PFSK-1 (cell line): ENCODE data around the gene UBR7.

Source experiments
- FOXP2 ChIP-seq: optimal IDR thresholded peaks from 2 replicates; pipeline ENCODE3; 2011; ENCODE audit warnings: borderline replicate concordance, control low read depth, inconsistent platforms; ENCODE audit not compliant: insufficient read depth; ENCODE audit errors: extremely low read length, extremely low read depth
- POLR2AphosphoS5 ChIP-seq: IDR thresholded peaks from 2 replicates; pipeline ENCODE4 v1.6.1; 2012; ENCODE audit warnings: low read depth, mild to moderate bottlenecking, control low read depth, low read length, moderate library complexity
- REST ChIP-seq, 2 experiments: IDR thresholded peaks; 2 replicates each; pipeline versions ENCODE4 v1.6.1 to v1.8.0; 2011 to 2012; ENCODE audit warnings: low read depth in 2 of 2, low read length in 2 of 2, control low read depth in 1 of 2, inconsistent platforms in 1 of 2, mild to moderate bottlenecking in 1 of 2, moderate library complexity in 1 of 2; ENCODE audit not compliant: insufficient read depth in 1 of 2
- SIN3A ChIP-seq: IDR thresholded peaks from 2 replicates; pipeline ENCODE4 v1.6.1; 2012; ENCODE audit warnings: mild to moderate bottlenecking, low read length, moderate library complexity, borderline replicate concordance; ENCODE audit not compliant: insufficient read depth
- TAF1 ChIP-seq: IDR thresholded peaks from 2 replicates; pipeline ENCODE4 v1.6.1; 2012; ENCODE audit warnings: low read length, control low read depth, borderline replicate concordance; ENCODE audit not compliant: insufficient read depth

The UBR7 gene

GRCh38 chr14:93212432-93212831, 5.4 kb downstream of the UBR7 start:
- TF ChIP-seq REST (IDR thresholded peaks at IDR 0.05; ENCODE audit: insufficient read depth in 1 of 2, low read depth in 2 of 2, low read length in 2 of 2) (no peak), SIN3A (no peak), TAF1 (no peak), POLR2AphosphoS5 (no peak), FOXP2 (no peak)

DNA sequence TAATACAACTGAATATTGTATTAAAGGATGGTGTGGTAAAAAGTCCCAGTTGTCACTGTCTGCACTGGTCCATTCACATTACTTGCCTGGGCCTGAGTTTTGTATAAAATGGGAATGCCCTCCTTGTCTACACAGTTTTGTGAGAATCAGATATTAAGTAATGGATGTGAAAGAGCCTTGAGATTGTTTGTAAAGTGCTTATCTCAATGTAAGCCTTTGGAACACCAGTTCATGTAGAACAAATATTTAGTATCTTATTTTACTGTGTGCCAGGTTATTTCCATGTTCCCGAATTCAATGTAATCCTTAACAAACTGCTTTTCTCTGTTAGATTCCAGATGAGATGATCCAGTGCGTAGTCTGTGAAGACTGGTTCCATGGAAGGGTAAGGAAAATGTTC, 7.5 kb downstream of the UBR7 start:
- no peak for TF ChIP-seq FOXP2
- TF ChIP-seq TAF1: no peak
- no peak for TF ChIP-seq POLR2AphosphoS5
- TF ChIP-seq SIN3A: no peak
- no peak for TF ChIP-seq REST (IDR thresholded peaks at IDR 0.05; ENCODE audit: insufficient read depth in 1 of 2, low read depth in 2 of 2, low read length in 2 of 2)

GRCh38 chr14:93219103-93219726, 12.2 kb downstream of the UBR7 start:
- TF ChIP-seq SIN3A (no peak), FOXP2 (no peak), POLR2AphosphoS5 (no peak), REST (IDR thresholded peaks at IDR 0.05; ENCODE audit: insufficient read depth in 1 of 2, low read depth in 2 of 2, low read length in 2 of 2) (no peak), TAF1 (no peak)

DNA sequence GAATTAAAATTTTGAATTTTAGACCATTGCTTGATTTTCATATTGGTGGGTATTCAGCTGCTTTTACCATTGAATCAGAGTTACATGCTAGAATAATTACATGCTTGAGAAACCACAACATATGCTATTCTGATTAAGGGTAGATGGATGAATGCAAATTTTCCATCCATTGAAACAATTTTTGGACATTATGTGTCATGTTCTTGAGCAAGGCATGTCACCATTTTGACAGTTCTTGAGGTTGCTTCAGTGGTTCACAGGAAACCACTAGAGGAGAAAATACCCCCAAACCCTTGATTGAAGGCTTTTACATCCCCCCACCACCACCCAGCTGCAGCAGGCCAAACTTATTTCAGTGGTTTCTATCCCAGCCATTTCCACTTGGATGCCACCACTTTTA, 13.5 kb downstream of the UBR7 start:
- TF ChIP-seq TAF1 (no peak), REST (IDR thresholded peaks at IDR 0.05; ENCODE audit: insufficient read depth in 1 of 2, low read depth in 2 of 2, low read length in 2 of 2) (no peak), POLR2AphosphoS5 (no peak), FOXP2 (no peak), SIN3A (no peak)

GRCh38 chr14:93223565-93223964, 16.5 kb downstream of the UBR7 start:
- TF ChIP-seq REST (IDR thresholded peaks at IDR 0.05; ENCODE audit: insufficient read depth in 1 of 2, low read depth in 2 of 2, low read length in 2 of 2): no peak
- no peak for TF ChIP-seq POLR2AphosphoS5
- no peak for TF ChIP-seq SIN3A
- TF ChIP-seq FOXP2: no peak
- no peak for TF ChIP-seq TAF1
